ENCODE data around the gene ZER1. TPM values are rescaled to one million over a fixed set of nuclear protein-coding genes. Genes with fewer than 3 reads are reported as not detected.
"Not testable (repeated sequence)": the region's sequence is repeated elsewhere in the genome, so short reads cannot be mapped to it uniquely, and the experiment has no call there.

Gene ZER1
- total RNA-seq, 1 experiment from 2014 or later: 12.4 TPM

DNA sequence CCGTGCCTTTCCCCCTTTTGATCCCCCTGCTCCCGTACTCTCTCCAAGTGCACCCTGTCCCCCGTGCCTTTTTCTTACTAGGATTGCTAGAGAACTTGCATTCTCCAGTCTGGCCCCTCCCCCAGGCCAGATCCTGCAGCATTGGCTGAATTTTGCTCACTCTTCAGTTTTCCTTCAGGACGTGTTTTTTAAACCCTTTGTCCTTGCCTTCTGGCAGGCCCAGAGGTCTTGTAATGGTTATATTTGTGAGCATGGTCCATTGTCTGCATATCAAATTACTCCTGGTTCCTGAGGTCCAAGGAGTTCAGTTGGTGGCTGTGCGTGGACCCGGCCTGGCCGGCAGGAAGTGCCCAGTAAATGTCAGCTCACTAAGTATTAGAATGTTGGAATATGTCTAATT, 15.9 kb upstream of the ZER1 start:
- no peak for DNase-seq (ENCODE audit: low spot score)

DNA sequence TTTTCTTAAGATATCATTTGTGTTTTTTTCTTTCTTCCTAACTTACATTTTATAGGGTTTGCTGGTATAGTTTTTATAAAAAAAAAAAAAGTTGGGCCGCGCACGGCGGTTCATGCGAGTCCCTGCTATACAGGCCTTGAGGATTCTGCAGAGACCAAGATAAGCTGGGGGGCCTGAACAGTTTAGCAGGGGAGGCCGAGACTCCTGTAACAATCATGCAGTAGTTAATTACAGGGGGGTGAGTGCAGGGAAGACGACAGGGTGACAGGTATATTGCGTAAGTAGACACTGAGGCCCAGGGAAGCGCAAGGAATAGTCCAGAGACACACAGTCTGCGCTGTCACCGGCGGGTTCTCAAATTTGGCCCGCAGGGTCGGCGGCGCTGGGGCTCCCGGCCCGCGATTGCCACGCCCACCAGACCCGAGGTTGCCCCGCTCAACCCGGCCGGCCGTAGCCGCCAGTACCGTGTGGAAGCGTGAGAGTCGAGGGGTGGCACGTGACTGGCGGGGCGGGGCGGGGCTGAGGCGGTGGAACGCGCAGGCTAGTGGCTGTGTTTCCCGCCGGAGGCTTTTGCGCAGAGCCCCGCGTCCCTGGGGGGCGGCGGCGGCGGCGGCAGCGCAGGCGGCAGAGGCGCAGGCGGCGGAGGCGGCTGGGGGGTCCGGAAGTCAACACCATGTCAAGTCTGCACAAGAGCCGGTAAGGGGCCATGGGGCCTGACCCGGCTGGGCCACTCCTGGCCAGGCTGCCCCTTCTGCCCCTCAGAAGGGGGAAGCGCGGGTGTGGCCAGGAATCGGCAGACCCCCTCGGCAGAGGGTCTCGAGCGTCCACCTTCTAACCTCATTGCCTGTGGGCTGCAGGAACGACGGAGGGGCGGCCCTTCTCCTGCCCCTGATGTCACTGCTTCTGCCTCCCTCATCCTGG, 15.2 kb upstream of the ZER1 start, which contains the start of gene TBC1D13:
Gene TBC1D13 (plus strand): TSS at position 573 of the 921 bp plus-strand sequence. CDS start 101 bp downstream, at position 674.
- DNase-seq (ENCODE audit: low spot score): peak; percentile 73

DNA sequence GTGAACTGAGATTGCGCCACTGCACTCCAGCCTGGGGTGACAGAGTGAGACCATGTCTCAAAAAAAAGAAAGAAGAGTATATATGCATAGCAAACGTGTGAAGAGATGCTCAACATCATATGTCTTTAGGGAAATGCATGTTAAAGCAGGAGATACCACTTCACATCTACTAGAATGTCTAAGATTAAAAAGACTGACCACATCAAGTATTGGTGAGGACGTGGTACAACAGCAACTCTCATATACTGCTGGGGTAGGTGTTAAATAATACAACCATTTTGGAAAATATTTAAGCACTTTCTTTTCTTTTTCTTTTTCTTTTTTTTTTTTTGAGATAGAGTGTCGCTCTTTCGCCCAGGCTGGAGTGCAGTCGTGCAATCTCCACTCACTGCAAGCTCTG, 13.7 kb upstream of the ZER1 start:
- no peak for DNase-seq (ENCODE audit: low spot score)

DNA sequence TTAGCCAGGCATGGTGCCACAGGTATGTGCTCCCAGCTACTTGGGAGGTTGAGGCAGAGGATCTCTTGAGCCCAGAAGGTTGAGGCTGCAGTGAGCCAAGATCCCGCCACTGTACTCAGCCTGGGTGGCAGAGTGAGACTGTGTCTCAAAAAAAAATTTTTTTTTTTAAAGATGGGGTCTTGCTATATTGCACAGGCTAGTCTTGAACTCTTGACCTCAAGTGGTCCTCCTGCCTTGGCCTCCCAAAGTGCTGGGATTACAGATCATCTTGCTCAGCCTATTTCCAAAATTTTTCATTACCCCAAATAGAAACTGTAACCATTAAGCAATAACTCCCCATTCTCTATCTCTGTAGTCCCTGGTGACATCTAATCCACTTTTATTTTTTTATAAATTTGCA, 10.9 kb upstream of the ZER1 start:
- DNase-seq (ENCODE audit: low spot score): no peak

DNA sequence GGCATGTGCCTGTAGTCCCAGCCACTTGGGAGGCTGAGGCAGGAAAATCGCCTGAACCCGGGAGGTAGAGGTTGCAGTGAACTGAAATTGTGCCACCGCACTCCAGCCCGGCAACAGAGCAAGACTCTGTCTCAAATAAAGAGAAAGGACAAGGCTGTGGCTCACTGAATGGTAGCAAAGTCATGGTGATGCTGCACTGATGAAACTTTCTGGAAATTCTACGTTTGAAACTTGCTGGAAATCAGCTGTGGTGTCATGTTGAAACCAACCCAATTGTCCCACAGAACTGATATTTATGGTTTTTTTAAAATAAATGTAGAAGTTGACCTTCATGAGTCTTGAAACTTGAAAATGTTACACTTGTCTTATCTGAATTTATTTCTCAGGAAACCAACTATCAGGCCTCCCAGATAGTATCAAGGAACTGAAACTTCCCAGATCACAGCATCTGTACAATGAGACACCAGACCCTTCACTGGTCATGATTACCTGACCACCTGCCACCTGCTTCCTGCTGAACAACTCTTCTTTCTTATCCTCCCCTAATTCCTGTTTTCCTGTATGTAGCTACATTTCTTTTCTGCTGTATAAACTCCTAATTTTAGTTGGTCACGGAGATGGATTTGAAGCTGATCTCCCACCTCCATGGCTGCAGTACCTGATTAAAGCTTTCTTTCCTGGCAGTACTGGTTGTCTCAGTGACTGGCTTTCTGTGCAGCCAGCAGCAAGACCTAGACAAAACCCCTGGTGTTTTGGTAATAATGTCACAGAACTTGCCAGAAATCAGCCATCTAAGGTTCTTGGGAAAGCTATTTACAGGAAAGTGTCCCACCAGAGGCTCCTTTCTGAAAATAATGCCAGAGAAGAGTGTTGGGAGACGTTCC, 9.7 kb upstream of the ZER1 start:
- no peak for DNase-seq (ENCODE audit: low spot score)

DNA sequence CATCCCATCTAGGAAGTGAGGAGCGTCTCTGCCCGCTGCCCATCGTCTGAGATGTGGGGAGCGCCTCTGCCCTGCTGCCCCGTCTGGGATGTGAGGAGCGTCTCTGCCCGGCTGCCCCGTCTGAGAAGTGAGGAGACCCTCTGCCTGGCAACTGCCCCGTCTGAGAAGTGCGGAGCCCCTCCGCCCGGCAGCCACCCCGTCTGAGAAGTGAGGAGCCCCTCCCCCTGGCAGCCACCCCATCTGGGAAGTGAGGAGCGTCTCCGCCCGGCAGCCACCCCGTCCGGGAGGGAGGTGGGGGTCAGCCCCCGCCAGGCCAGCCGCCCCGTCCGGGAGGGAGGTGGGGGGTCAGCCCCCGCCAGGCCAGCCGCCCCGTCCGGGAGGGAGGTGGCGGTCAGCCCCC, 8.4 kb upstream of the ZER1 start:
- DNase-seq (ENCODE audit: low spot score): not testable (repeated sequence)

DNA sequence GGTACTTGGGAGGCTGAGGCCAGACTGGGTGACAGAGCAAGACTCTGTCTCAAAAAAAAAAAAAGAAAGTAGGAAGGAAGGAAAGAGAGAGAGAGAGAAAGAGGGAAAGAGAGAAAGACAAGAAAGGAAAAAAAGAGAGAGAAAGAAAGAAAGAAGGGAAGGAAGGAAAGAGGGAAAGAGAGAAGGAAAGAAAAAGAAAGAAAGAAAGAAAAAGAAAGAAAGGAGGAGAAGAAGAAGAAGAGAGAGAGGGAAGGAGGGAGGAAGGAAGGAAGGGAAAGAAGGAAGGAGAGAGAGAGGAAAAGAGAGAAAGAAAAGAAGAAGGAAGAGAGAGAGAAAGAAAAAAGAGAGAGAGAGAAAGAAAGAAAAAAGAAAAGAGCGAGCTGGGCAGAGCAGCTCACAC, 3.1 kb upstream of the ZER1 start:
- DNase-seq (ENCODE audit: low spot score): no peak

DNA sequence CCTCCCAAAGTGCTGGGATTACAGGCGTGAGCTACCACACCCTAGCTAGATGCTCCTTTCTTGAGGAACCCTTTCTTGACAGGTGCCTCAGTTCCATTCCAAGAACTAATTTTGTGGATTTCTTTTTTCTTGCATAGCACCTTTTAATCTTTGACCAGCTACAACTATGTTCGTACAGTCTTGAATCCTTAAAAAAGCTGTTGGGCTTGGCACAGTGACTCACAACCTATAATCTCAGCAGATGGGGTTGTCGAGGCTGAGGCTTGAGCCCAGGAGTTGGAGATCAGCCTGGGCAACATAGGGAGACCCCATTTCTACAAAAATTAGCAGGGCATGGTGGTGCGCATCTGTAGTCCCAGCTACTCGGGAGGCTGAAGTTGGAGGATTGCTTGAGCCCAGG, 1.3 kb upstream of the ZER1 start:
- DNase-seq (ENCODE audit: low spot score): no peak

DNA sequence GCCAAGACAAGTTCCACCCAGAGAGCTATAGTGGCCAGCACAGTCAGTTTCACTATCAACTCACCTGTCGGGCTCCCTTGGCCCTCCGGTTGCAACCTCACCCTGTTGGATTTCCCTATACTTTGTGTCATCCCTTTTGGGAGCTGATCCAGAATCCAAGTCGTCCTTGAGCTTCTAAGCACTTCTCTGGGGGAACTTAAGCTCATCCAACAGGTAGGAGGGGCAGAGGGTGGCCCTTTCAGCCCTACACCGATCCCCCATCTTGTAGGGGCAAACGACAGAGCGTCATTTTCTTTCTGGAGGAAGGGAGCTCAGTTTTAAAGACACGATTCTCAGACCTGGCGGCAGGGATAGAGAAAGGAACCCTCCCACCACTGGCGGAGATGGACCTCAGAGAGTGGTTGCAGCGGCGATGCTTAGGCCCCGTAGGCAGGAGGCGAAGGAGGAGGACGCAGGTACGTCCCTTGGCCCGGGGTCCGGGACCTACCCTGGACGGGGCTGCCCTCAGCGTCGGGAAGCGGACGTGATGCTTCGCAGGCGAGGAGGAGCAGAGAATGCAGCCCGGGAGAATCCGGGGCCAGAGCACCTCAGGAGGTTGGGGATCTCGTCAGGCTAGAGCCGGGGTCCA, 519 bp downstream of the ZER1 start:
- DNase-seq (ENCODE audit: low spot score): no peak

DNA sequence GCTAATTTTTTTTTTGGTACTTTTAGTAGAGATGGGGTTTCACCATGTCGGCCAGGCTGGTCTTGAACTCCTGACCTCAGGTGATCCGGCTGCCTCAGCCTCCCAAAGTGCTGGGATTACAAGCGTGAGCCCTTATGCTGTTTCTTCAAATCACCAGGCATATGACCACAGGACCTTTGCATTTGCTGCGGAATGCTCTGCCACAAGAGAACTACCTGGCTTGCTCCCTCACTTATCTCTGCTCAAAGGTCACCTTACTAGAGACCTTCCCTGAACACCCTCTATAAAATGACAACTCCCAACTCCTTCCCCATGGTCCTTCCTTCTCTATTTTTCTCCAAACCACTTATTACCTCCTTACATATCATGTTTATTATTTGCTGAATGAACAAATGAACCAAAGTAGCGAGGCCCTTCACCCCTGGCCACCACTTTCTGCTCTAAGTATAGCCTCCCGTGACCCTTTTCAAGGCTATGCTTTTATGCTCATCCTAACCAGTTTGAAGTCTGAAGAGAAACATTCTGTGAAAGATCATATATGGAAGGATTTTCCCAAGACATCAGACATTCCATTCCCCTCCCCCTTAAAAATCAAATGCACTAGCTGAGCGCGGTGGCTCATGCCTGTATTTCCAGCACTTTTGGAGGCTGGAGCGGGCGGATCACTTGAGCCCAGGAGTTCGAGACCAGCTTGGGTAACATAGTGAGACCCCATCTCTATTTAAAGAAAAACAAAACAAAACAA, 1.3 kb downstream of the ZER1 start:
- no peak for DNase-seq (ENCODE audit: low spot score)

DNA sequence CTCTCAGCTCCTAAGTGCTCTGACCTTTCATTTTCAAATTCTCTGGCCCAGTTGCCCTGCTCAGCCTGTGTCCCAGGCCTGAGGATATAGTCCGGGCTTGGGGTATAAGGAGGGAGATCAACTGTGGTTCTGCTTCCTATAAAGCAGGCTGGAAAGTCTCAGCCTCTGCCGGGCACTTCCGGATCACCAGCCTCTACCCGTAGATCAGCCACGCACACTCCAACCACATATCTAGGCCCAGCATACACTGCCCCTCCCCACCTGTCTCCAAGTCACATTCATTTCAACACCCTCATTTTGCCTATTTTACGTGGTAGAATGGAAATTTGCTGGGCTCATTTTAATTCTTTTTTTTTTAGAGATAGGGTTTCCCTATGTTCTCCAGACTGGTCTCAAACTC, 3.1 kb downstream of the ZER1 start:
- DNase-seq (ENCODE audit: low spot score): no peak

DNA sequence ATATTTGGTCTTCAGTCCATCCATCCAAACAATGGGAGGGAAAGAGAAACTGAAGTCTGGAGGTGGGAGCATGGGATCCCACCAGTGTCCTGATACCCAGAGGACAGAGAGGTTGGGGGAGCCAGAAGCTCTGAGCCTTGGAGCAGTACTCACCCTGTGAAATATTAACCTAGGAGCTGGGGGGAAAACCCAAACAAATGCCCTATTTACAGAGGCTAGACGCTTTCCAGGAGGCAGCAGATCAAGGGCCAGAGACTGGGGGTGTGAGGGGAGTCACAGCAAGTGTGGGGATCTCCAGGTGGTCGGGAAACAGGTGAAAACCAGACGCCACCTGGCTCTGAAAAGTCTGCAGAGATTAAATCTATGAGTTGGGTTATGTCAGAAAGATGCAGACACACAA, 6.2 kb downstream of the ZER1 start:
- DNase-seq (ENCODE audit: low spot score): no peak

DNA sequence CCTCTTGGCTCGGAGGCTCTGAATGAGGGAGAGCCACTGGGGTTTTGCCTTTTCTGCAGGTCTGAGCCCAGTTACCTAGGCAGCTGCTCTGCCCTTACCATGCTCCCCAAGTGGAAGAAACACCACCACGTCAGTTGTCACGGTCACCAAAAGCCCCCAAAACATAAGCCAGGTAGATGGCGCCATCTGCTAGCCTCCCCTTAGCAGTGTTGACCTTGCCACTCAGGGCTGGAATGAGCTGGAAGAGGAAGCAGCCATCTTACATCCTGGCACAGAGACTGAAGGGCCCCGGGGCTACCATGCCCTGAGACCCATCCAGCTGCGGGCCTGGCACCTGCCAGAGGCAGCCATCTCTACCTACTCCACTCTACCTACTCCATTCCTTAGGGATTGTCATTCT, 7.4 kb downstream of the ZER1 start:
- DNase-seq (ENCODE audit: low spot score): no peak

DNA sequence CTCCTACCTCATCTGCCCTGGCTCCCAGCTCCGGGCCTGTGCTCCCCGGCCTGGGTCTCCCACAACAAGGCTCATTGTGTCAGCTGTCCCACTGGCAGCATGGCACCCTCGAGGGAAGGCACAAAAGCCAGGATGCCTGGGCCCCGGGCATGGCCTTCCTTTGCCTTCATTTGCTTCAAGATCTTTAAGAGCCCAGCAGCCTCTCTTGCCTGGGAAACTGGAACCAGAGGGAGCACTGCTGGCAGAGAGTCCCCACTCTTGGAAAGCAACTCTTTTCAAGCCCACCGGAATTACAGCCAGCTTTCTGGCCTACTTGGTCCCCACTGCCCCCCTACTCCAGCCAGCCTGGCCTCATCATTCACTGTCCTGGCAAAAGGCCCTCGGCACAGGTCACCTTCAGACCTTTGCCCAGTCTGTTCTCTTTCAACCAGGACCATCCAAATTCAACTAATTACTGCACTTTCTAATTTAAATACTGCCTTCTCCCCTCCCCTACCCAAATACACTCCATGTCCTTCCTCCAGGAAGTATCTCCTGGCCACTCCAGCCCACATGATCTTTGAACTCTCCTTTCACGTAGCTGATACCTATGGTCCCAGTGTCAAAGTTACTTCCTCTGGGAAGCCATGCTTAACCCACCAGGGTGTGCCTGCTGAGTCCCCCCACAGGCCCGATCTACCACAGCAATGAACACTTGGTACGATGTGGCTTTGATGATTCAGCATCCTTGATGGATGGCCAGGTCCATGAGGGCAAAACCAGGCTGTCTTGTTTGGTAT, 8.9 kb downstream of the ZER1 start:
- DNase-seq (ENCODE audit: low spot score): no peak

DNA sequence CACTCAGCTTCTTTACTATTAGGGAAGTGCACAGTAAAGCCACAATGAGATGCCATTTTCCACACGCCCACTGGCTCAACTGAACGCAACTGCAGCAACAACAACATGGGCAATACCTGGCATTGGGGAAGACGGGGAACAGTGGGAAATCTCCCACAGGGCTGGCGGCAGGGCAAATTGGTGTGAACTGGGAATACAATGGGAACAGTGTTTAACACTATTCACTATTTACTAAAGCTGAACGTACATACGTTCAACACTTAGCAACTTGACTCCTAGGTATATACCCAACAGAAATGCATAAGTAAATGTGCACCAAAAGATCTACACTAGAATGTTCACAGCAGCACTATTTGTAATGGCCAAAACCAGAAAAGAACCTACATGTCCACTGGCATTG, 14.1 kb downstream of the ZER1 start:
- DNase-seq (ENCODE audit: low spot score): no peak

DNA sequence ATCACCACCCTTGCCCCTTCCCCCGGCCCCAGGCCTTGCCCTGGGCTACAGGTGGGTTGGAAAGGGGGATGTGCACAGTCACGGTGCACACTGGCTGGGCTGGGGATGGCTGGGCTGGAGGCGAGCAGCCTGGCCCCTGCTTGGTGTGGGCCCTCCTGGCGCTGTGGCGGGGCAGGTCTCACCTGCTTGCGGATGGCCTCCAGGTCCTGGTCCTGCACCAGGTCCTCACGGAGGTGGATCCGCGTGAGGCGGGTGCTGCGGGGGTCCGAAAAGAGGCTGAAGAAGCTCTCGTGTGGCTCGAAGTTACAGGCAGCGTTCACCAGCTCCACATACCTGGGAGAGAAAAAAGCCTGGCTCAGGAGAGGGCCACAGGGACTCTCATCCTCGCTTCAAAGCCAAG, 18.1 kb downstream of the ZER1 start:
- no peak for DNase-seq (ENCODE audit: low spot score)

DNA sequence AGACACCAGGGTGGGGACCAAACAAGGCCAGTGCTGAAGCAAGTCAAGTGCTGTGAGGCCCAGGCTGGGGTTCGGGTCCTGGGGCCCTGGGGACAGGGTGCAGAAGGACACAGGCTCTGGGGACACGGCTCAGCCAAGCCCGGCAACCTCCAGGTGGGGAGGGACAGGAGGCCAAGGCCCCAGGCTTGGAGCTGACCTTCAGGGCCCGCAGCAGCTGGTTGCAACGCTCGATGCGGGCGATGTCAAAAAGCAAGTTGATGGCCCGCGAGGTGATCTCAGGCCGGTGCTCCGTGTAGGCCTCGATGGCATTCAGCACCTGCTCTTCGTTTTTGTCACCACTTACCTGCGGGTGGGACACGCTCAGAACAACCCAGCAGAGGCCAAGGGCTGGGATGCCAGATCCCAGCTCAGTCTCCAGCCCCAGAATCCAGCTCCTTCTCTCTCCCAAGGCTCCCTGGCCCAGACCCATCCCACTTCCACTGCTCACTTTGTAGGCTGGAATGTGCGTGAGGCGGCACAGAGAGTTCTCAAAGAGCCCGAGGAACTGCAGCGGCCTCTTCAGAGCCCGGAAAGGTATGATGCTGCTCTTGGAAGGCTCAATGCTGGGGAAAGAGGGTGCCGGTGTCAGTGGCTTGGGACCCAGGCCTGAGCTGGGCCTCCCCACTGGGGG, 20.7 kb downstream of the ZER1 start:
- no peak for DNase-seq (ENCODE audit: low spot score)

DNA sequence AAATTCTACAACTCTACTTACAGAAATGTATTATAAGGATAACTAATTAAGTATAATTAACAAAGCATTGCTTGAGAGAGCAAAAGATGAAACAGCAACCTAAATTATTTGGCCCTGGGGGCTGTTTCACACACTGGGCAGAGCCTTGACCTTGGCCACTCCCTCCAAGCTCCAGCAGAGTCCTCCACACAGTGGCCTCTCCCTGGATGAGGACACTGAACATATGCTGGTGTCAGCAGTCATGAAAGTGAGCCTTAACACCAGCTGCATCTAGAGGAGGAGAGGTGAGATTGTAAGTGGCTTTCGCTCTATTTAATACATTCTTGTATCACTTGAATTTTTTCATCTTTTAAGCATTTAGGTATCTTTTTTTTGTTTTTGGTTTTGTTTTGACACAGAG, 24.5 kb downstream of the ZER1 start:
- no peak for DNase-seq (ENCODE audit: low spot score)

DNA sequence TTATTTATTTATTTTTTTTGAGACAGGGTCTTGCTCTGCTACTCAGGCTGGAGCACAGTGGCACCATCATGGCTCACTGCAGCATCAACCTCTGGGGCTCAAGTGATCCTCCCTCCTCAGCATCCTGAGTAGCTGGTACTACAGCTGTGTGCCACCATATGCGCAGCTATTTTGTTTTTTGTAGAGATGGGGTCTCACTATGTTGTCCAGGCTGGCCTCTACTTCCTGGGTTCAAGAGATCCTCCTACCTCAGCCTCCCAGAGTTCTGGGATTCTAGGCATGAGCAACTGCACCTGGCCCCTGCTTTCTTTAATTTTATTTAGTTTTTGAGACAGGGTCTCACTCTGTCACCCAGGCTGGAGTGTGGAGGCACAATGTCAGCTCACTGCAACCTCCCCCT, 28.3 kb downstream of the ZER1 start:
- DNase-seq (ENCODE audit: low spot score): no peak

DNA sequence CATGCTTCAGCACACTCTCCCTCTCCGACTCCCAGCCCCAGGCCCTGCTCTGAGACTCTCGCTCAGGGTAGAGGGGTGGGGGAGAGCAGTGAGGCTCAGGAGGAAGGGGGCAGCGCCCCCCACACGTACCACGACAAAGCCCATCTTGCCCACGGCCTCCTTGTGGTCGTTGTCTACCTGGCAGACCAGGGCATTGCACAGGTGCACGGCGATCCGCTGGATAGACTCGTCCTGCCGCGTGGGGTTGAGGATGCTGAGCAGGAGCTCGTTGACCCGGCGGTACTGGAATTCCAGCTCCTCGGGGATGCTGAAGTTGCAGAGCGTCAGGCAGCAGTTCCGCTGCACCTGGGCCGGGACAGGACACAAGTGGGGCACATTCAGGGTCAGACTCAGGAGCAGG, 29.3 kb downstream of the ZER1 start:
- DNase-seq (ENCODE audit: low spot score): no peak
